HCT116 (cell line): Measurements from ENCODE around the gene MACC1.

Experiments used
- EZH2 ChIP-seq: fragments of 200-600 bp; sonication (generic); IDR thresholded peaks from 2 replicates; pipeline ENCODE4 v1.6.1; 2017; ENCODE audit warnings: antibody characterized with exemption, mixed run types
- EZH2phosphoT487 ChIP-seq: fragments of 200-600 bp; IDR thresholded peaks from 2 replicates; pipeline ENCODE4 v1.6.1; 2018; ENCODE audit warnings: antibody characterized with exemption, borderline replicate concordance
- JUND ChIP-seq: IDR thresholded peaks from 2 replicates; pipeline ENCODE4 v1.6.1; 2012
- MAX ChIP-seq: IDR thresholded peaks from 2 replicates; pipeline ENCODE4 v1.6.1; 2012
- POLR2A ChIP-seq: IDR thresholded peaks from 2 replicates; pipeline ENCODE4 v1.7.0; 2011; ENCODE audit warnings: borderline replicate concordance; ENCODE audit not compliant: insufficient read depth, insufficient read length; ENCODE audit errors: extremely low read depth
- POLR2AphosphoS5 ChIP-seq: IDR thresholded peaks from 2 replicates; pipeline ENCODE4 v1.6.1; 2011; ENCODE audit warnings: mild to moderate bottlenecking, low read depth, low read length, moderate library complexity
- RAD21 ChIP-seq: IDR thresholded peaks from 2 replicates; pipeline ENCODE4 v1.6.1; 2012; ENCODE audit warnings: low read depth, mild to moderate bottlenecking
- SIN3A ChIP-seq: IDR thresholded peaks from 2 replicates; pipeline ENCODE4 v1.6.1; 2012; ENCODE audit warnings: low read depth
- SP1 ChIP-seq: IDR thresholded peaks from 2 replicates; pipeline ENCODE4 v1.6.1; 2012; ENCODE audit warnings: low read depth
- YY1 ChIP-seq: IDR thresholded peaks from 2 replicates; pipeline ENCODE4 v1.6.1; 2011; ENCODE audit warnings: low read length, low read depth, moderate library complexity, mild to moderate bottlenecking; ENCODE audit not compliant: insufficient replicate concordance; ENCODE audit errors: extremely low read depth
- ZBTB33 ChIP-seq: IDR thresholded peaks from 2 replicates; pipeline ENCODE4 v1.6.1; 2011; ENCODE audit warnings: mild to moderate bottlenecking, low read length, moderate library complexity; ENCODE audit not compliant: insufficient replicate concordance; ENCODE audit errors: extremely low read depth
- TF ChIP-seq, protein P1 (sequence below): IDR thresholded peaks from 2 replicates; pipeline ENCODE4 v1.6.1; 2012; ENCODE audit warnings: low read depth
- TF ChIP-seq, protein P2 (sequence below), 3 experiments: fragments of 200-600 bp in 1 of 3; sonication (generic) in 1 of 3; IDR thresholded peaks in 2 of 3; conservative IDR thresholded peaks in 1 of 3; 2 replicates each; pipeline ENCODE4 v1.5.1; 2012 to 2017; ENCODE audit warnings: low read depth in 2 of 3, low read length in 2 of 3, antibody characterized with exemption in 1 of 3, borderline replicate concordance in 1 of 3, control low read depth in 1 of 3, mild to moderate bottlenecking in 1 of 3, mixed read lengths in 1 of 3, mixed run types in 1 of 3, moderate library complexity in 1 of 3; ENCODE audit not compliant: insufficient read depth in 1 of 3

- TF ChIP-seq, protein P1, sequence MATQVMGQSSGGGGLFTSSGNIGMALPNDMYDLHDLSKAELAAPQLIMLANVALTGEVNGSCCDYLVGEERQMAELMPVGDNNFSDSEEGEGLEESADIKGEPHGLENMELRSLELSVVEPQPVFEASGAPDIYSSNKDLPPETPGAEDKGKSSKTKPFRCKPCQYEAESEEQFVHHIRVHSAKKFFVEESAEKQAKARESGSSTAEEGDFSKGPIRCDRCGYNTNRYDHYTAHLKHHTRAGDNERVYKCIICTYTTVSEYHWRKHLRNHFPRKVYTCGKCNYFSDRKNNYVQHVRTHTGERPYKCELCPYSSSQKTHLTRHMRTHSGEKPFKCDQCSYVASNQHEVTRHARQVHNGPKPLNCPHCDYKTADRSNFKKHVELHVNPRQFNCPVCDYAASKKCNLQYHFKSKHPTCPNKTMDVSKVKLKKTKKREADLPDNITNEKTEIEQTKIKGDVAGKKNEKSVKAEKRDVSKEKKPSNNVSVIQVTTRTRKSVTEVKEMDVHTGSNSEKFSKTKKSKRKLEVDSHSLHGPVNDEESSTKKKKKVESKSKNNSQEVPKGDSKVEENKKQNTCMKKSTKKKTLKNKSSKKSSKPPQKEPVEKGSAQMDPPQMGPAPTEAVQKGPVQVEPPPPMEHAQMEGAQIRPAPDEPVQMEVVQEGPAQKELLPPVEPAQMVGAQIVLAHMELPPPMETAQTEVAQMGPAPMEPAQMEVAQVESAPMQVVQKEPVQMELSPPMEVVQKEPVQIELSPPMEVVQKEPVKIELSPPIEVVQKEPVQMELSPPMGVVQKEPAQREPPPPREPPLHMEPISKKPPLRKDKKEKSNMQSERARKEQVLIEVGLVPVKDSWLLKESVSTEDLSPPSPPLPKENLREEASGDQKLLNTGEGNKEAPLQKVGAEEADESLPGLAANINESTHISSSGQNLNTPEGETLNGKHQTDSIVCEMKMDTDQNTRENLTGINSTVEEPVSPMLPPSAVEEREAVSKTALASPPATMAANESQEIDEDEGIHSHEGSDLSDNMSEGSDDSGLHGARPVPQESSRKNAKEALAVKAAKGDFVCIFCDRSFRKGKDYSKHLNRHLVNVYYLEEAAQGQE: no peak
- TF ChIP-seq, protein P2, sequence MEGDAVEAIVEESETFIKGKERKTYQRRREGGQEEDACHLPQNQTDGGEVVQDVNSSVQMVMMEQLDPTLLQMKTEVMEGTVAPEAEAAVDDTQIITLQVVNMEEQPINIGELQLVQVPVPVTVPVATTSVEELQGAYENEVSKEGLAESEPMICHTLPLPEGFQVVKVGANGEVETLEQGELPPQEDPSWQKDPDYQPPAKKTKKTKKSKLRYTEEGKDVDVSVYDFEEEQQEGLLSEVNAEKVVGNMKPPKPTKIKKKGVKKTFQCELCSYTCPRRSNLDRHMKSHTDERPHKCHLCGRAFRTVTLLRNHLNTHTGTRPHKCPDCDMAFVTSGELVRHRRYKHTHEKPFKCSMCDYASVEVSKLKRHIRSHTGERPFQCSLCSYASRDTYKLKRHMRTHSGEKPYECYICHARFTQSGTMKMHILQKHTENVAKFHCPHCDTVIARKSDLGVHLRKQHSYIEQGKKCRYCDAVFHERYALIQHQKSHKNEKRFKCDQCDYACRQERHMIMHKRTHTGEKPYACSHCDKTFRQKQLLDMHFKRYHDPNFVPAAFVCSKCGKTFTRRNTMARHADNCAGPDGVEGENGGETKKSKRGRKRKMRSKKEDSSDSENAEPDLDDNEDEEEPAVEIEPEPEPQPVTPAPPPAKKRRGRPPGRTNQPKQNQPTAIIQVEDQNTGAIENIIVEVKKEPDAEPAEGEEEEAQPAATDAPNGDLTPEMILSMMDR (IDR thresholded peaks at IDR 0.05 in 2 of 3, conservative IDR thresholded peaks at IDR 0.05 in 1 of 3; ENCODE audit: borderline replicate concordance in 1 of 3, insufficient read depth in 1 of 3, low read depth in 2 of 3, low read length in 2 of 3): no peak
- TF ChIP-seq POLR2AphosphoS5 (no peak), SP1 (no peak), JUND (no peak), EZH2 (no peak), EZH2phosphoT487 (no peak), MAX (no peak), SIN3A (no peak), POLR2A (no peak), ZBTB33 (no peak), YY1 (no peak), RAD21 (no peak)
These were observed 76.2 kb downstream of the MACC1 start for GRCh38 chr7:20141002-20141345.
